DMS53 treated with DMSO at 0.1 percent for 48 hours (cell line): Measurements from ENCODE around the gene SAGE1.
"Not testable (repeated sequence)": the region's sequence is repeated elsewhere in the genome, so short reads cannot be mapped to it uniquely, and the experiment has no call there.

ENCODE experiments used
- DNase-seq: peaks from one replicate; lab custom pipeline; 2025; ENCODE audit not compliant: unreplicated experiment; lab: John Stamatoyannopoulos, UW

Gene SAGE1, protein sequence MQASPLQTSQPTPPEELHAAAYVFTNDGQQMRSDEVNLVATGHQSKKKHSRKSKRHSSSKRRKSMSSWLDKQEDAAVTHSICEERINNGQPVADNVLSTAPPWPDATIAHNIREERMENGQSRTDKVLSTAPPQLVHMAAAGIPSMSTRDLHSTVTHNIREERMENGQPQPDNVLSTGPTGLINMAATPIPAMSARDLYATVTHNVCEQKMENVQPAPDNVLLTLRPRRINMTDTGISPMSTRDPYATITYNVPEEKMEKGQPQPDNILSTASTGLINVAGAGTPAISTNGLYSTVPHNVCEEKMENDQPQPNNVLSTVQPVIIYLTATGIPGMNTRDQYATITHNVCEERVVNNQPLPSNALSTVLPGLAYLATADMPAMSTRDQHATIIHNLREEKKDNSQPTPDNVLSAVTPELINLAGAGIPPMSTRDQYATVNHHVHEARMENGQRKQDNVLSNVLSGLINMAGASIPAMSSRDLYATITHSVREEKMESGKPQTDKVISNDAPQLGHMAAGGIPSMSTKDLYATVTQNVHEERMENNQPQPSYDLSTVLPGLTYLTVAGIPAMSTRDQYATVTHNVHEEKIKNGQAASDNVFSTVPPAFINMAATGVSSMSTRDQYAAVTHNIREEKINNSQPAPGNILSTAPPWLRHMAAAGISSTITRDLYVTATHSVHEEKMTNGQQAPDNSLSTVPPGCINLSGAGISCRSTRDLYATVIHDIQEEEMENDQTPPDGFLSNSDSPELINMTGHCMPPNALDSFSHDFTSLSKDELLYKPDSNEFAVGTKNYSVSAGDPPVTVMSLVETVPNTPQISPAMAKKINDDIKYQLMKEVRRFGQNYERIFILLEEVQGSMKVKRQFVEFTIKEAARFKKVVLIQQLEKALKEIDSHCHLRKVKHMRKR

DNA sequence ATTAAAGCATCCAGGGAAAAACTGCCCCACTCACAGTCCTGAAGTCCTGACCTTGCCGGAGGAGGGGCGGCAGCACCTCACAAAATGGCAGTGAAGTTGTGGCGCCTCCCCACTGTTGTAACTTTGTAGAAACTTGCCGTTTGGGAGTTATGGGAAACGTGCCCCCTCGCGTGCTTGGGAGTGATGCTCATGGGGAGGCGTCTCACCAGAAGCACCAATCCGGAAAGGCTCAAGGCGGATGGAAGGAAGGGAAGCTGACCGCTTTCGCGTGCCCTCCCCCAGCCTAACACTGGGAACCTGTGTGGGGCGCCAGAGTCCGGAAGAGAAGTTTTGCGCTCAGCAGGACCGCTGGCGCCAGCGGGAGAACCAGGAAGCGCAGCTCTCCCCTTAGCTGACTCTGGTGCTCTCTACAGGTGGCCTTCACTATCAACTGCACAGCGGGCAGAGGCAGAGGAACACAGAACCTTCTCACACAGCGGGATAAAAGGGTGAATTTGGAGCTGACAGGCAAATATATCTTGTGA lies at the start of gene SAGE1, which contains the start of gene CT45A10:
Gene SAGE1 (plus strand): TSS at position 423 of the 524 bp plus-strand sequence. CDS start 2,527 bp downstream, outside the sequence.
Gene CT45A10 (minus strand): TSS at position 151 of the 524 bp plus-strand sequence. CDS start 8,100 bp downstream, outside the sequence.
- DNase-seq = peak; percentile 48

- not testable (repeated sequence) for DNase-seq
These were observed 39.1 kb upstream of the SAGE1 start, which contains the start of gene CT45A8 for GRCh38 chrX:135854438-135854837. TSS of gene CT45A8 (minus strand) at chrX:135854538. CDS start at chrX:135850783, 3,755 bp downstream.

- not testable (repeated sequence) for DNase-seq
These were observed 21.8 kb upstream of the SAGE1 start, which contains the start of gene CT45A9 for GRCh38 chrX:135871712-135872111. TSS of gene CT45A9 (minus strand) at chrX:135871812. CDS start at chrX:135868061, 3,751 bp downstream.

DNA sequence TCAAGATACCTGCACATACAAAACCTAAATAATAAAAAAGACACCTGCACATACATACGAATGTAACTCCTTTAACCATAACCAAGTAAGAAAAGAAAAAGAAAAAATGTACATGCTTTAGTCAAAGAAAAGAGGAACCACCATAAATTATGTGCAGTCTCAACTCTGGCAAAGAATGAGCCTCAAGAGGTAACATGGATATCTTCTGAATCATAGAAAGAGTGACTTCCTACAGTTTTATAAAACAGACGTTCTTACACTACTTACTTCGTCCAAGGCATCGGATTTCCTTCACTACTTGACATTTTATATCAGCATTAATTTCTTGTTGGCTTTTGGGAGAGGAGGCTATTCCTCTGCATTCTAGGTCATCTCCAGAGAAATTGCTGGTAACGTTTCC lies 10.8 kb upstream of the SAGE1 start:
- DNase-seq = not testable (repeated sequence)

- not testable (repeated sequence) for DNase-seq
These were observed 5.3 kb upstream of the SAGE1 start for GRCh38 chrX:135888230-135888629.

- DNase-seq = peak; percentile 10
These were observed 4.5 kb upstream of the SAGE1 start for GRCh38 chrX:135888976-135889375.

DNA sequence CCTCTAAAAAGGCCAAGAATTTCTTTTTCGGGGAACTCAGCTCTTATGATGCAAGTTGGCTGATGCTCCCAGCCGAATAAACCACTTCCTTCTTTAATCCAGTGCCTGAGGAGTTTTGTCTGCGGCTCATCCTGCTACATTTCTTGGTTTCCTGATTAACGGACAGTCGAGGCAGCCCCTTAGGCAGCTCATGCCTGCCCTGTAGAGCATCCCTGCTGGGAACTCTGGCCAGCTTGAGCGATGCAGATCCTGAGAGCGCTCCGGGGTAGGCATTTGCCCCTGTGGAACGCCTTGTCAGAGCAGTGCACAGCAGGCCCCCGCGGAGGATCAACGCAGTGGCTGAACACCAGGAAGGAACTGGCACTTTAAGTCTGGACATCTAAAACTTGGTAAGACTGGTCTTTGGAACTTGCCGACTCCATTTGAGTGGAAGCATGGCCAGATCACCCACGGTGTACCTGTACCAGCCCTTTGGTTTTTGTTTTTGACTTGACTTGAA lies 3.4 kb upstream of the SAGE1 start:
- DNase-seq = no peak

DNA sequence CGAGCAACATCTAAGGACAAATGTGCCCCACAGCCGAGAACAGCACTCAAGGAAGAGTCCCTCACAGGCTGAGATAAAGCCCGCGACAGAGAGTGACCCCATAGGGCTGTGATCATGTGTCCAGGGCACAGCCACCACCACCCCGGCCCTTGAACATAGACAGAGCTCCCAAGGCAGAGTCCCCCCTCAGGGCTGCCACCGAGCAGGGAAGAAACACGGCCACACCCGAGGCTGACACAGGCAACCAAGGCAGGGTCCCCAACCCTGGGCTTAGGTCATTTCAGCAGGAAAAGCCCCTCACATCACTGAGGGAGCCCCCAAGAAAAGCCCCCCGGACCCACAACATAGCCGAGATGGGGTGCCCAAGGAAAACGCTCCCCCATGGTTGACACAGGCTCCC lies 735 bp upstream of the SAGE1 start:
- DNase-seq = no peak

- no peak for DNase-seq
These were observed 16.7 kb downstream of the SAGE1 start for GRCh38 chrX:135910251-135910650.

DNA sequence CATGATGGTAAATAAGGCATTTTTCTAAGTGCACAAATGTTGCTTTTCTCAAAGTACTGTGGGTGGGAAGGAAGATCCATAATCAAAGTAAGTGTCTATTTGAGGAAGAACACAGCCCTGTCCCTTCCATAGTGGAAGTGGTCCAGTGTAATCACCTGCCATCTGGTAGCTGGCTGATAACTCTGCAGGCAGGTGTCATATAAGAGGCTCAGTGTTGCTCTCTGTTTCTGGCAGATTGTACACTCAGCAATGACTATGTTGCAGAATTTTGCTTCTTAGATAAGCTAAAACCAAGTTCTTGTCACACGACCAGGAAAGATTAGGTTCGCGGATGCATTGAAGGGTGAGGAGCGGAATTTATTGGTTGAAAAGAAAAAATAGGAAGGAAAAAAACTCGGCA lies 20.9 kb downstream of the SAGE1 start:
- no peak for DNase-seq

DNA sequence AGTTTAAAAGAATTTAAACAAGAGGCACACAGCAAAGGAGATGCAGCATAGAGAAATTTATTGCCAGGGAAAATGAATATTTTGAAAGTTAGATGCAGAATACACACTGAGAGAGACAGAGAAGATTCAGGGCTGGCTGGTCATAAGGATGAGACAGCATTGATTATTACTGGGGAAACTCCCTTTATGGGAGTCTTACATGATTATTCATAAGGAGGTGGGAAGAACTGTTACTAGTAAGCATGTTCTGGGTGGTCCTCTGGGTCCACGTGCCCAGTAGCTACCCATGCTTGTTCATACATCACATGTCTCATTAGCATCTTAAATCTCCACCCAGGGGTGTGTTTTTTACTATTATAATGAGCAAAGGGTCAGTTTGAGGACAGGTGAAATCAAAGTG lies 27.0 kb downstream of the SAGE1 start:
- not testable (repeated sequence) for DNase-seq

- no peak for DNase-seq
These were observed 29.8 kb downstream of the SAGE1 start for GRCh38 chrX:135923353-135923752.

DNA sequence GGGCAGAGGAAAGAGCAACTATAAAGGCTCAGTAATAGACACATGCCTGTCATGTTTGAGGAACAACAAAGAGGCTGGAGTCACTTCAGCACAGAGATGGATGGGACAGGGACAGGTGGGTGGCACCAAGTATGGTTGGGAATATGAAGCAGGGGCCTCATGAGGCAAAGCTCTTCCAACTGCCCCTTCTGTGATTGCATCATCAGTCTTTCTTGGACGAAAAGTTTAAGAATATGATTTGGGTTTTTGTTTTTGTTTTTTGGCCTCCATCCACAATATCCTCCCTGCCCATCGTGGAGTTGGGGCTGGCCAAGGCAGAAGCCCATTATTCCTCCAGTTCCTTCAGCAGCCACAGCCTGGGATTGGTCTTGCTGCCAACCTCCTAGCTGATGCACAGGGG lies 34.4 kb downstream of the SAGE1 start:
- no peak for DNase-seq

GRCh38 chrX:135931644-135932487 lies 38.4 kb downstream of the SAGE1 start:
- peak; percentile 39 for DNase-seq

- DNase-seq = no peak
These were observed 51.0 kb downstream of the SAGE1 start for GRCh38 chrX:135944486-135944885.

- no peak for DNase-seq
These were observed 57.8 kb downstream of the SAGE1 start for GRCh38 chrX:135951291-135951690.
